ENCODE data around the gene SSH2.

- no peak for TF ChIP-seq CTCF (IDR thresholded peaks at IDR 0.05; ENCODE audit: insufficient read depth, low read length, poor library complexity, severe bottlenecking)
- TF ChIP-seq EZH2phosphoT487 (conservative IDR thresholded peaks at IDR 0.05; ENCODE audit: low read length), result no peak
Measured at GRCh38 chr17:29826114-29826692, 103.8 kb downstream of the SSH2 start.

Measured in SU-DHL-6 (cell line).